ENCODE data around the gene CLCN5.

CLCN5 gene

GRCh38 chrX:49922291-49923241 lies at the start of gene CLCN5 (continued):
- no peak for TF ChIP-seq ZNF571 (tag by site-specific recombination; IDR thresholded peaks at IDR 0.05)
- no peak for TF ChIP-seq ZNF654 (tag by site-specific recombination; IDR thresholded peaks at IDR 0.05; ENCODE audit: low read depth)
- no peak for TF ChIP-seq ZNF114 (tag by site-specific recombination; IDR thresholded peaks at IDR 0.05)
- 0 out of 2 replicates have a peak, but pooled peaks have one; percentile 21 for TF ChIP-seq ZBTB10 (tag by site-specific recombination; IDR thresholded peaks at IDR 0.05)
- no peak for TF ChIP-seq MEIS1 (CRISPR knock-in tag; IDR thresholded peaks at IDR 0.05; ENCODE audit: borderline replicate concordance)
- TF ChIP-seq SETDB1 (IDR thresholded peaks at IDR 0.05; ENCODE audit: insufficient read length, low read length): no peak
- peak; percentile 40 for TF ChIP-seq GLIS1 (tag by site-specific recombination; IDR thresholded peaks at IDR 0.05)
- peak; percentile 40; the same call in 1 of the 2 replicates for TF ChIP-seq ZBTB20 (tag by site-specific recombination; IDR thresholded peaks at IDR 0.05)
- TF ChIP-seq KLF1 (tag by site-specific recombination; IDR thresholded peaks at IDR 0.05): no peak
- TF ChIP-seq ZBTB8A (tag by site-specific recombination; IDR thresholded peaks at IDR 0.05): peak; percentile 86
- 0 out of 2 replicates have a peak, but pooled peaks have one; percentile 13 for TF ChIP-seq SCRT2 (tag by site-specific recombination; IDR thresholded peaks at IDR 0.05)
- TF ChIP-seq ZNF529 (tag by site-specific recombination; IDR thresholded peaks at IDR 0.05; ENCODE audit: insufficient replicate concordance): no peak
- TF ChIP-seq ZNF155 (tag by site-specific recombination; IDR thresholded peaks at IDR 0.05): no peak
- no peak for TF ChIP-seq EGR2 (tag by site-specific recombination; IDR thresholded peaks at IDR 0.05; ENCODE audit: low read depth)
- TF ChIP-seq ZNF248 (tag by site-specific recombination; IDR thresholded peaks at IDR 0.05): no peak
- TF ChIP-seq ZNF624 (tag by site-specific recombination; IDR thresholded peaks at IDR 0.05): no peak
- no peak for TF ChIP-seq KLF10 (tag by site-specific recombination; IDR thresholded peaks at IDR 0.05)
- peak; percentile 75 for TF ChIP-seq ZBTB26 (tag by site-specific recombination; optimal IDR thresholded peaks at IDR 0.05)
- TF ChIP-seq, protein P1, sequence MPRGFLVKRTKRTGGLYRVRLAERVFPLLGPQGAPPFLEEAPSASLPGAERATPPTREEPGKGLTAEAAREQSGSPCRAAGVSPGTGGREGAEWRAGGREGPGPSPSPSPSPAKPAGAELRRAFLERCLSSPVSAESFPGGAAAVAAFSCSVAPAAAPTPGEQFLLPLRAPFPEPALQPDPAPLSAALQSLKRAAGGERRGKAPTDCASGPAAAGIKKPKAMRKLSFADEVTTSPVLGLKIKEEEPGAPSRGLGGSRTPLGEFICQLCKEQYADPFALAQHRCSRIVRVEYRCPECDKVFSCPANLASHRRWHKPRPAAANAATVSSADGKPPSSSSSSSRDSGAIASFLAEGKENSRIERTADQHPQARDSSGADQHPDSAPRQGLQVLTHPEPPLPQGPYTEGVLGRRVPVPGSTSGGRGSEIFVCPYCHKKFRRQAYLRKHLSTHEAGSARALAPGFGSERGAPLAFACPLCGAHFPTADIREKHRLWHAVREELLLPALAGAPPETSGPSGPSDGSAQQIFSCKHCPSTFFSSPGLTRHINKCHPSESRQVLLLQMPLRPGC (tag by site-specific recombination; IDR thresholded peaks at IDR 0.05): no peak
- TF ChIP-seq ZNF335 (tag by site-specific recombination; conservative IDR thresholded peaks at IDR 0.05): peak; percentile 70
- no peak for TF ChIP-seq ZFHX2 (tag by site-specific recombination; conservative IDR thresholded peaks at IDR 0.05)

GRCh38 chrX:49876750-49877149 lies 45.6 kb upstream of the CLCN5 start:
- H3K4me1 ChIP-seq (ENCODE audit: control insufficient read depth, insufficient read depth, low read length): no peaks in the 10 kb centered on the region
- POLR2A ChIA-PET: no interaction called here
- no peak overlapping the region for H3K4me3 ChIP-seq (ENCODE audit: low read depth, low read length)
- no peaks in the 10 kb centered on the region for H3K9me3 ChIP-seq (ENCODE audit: control insufficient read depth, insufficient read depth, low read depth, low read length)
- no peak overlapping the region for H3K27ac ChIP-seq (ENCODE audit: extremely low read depth, low read depth, low read length)
- TF ChIP-seq ZNF654 (tag by site-specific recombination; IDR thresholded peaks at IDR 0.05; ENCODE audit: low read depth) (peak; percentile 30; the same call in 1 of the 2 replicates), ZNF394 (tag by site-specific recombination; IDR thresholded peaks at IDR 0.05; ENCODE audit: borderline replicate concordance) (no peak)
- peaks cover 0 to 12% of the 10 kb centered on the region in 2 experiments; a peak in 1 of 3 replicates for H3K36me3 ChIP-seq (ENCODE audit: control insufficient read depth in 2 of 2, insufficient read depth in 1 of 2, low read length in 2 of 2)
- CTCF ChIA-PET: interaction anchor here (0.7 to 2.6 kb wide), 11 partner anchors 10 to 585 kb away, joined by 3 to 18 read pairs (median 4); no protein-coding TSS in a partner anchor
